Progenitor cell of endocrine pancreas (in vitro differentiated cells): ENCODE measurements around the gene UFSP2. TPM values are rescaled to one million over a fixed set of nuclear protein-coding genes. Genes with fewer than 3 reads are reported as not detected.

Experiments used
- DNase-seq: peaks from one replicate; pipeline ENCODE4 v3.0.0; 2021; ENCODE audit warnings: low spot score; ENCODE audit not compliant: unreplicated experiment
- H3K27ac Mint-ChIP-seq: 2 replicates; pipeline ENCODE4 v1.8.0; 2021; ENCODE audit warnings: mild to moderate bottlenecking, moderate library complexity, mixed read lengths
- H3K27me3 Mint-ChIP-seq: 2 replicates; pipeline ENCODE4 v1.8.0; 2021; ENCODE audit warnings: mixed read lengths
- H3K36me3 Mint-ChIP-seq: 2 replicates; pipeline ENCODE4 v1.8.0; 2022; ENCODE audit warnings: mixed read lengths; ENCODE audit not compliant: insufficient read depth
- H3K4me1 Mint-ChIP-seq: 2 replicates; pipeline ENCODE4 v1.8.0; 2021; ENCODE audit warnings: low read depth, mixed read lengths
- H3K4me3 Mint-ChIP-seq: 2 replicates; pipeline ENCODE4 v1.8.0; 2021; ENCODE audit warnings: low read depth, mild to moderate bottlenecking, moderate library complexity, mixed read lengths
- H3K9me3 Mint-ChIP-seq: 2 replicates; pipeline ENCODE4 v1.8.0; 2021; ENCODE audit warnings: low read depth, mixed read lengths
- total RNA-seq: library from RNA; stranded (reverse); gene quantifications from 2 replicates; pipeline ENCODE4 v1.2.1, GENCODE V29; 2021
- TF ChIP-seq, protein P1 (sequence below): fragments of 200-600 bp; sonication (generic); IDR thresholded peaks from one replicate; pipeline ENCODE4 v1.5.0; 2021; ENCODE audit warnings: antibody characterized with exemption, mild to moderate bottlenecking; ENCODE audit not compliant: unreplicated experiment

The UFSP2 gene
- total RNA-seq, 1 donor from 2014 or later: 32.3 TPM

GRCh38 chr4:185416955-185417354 lies 8.8 kb downstream of the UFSP2 start:
- no peak for DNase-seq
- H3K4me1 Mint-ChIP-seq: peaks cover 1% of the 10 kb centered on the region
- no peak overlapping the region for H3K4me3 Mint-ChIP-seq
- H3K27ac Mint-ChIP-seq: no peak overlapping the region
- H3K27me3 Mint-ChIP-seq: peaks cover 2% of the 10 kb centered on the region
- H3K9me3 Mint-ChIP-seq: no peaks in the 10 kb centered on the region
- peaks cover 27% of the 10 kb centered on the region for H3K36me3 Mint-ChIP-seq
- TF ChIP-seq, protein P1, sequence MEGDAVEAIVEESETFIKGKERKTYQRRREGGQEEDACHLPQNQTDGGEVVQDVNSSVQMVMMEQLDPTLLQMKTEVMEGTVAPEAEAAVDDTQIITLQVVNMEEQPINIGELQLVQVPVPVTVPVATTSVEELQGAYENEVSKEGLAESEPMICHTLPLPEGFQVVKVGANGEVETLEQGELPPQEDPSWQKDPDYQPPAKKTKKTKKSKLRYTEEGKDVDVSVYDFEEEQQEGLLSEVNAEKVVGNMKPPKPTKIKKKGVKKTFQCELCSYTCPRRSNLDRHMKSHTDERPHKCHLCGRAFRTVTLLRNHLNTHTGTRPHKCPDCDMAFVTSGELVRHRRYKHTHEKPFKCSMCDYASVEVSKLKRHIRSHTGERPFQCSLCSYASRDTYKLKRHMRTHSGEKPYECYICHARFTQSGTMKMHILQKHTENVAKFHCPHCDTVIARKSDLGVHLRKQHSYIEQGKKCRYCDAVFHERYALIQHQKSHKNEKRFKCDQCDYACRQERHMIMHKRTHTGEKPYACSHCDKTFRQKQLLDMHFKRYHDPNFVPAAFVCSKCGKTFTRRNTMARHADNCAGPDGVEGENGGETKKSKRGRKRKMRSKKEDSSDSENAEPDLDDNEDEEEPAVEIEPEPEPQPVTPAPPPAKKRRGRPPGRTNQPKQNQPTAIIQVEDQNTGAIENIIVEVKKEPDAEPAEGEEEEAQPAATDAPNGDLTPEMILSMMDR: no peak

GRCh38 chr4:185412412-185412811 lies 13.4 kb downstream of the UFSP2 start:
- Mint-ChIP-seq H3K36me3 (peaks cover 23% of the 10 kb centered on the region), H3K4me3 (no peak overlapping the region), H3K27me3 (no peaks in the 10 kb centered on the region), H3K27ac (no peak overlapping the region), H3K9me3 (peaks cover 3% of the 10 kb centered on the region), H3K4me1 (no peaks in the 10 kb centered on the region)
- no peak for DNase-seq
- TF ChIP-seq, protein P1: no peak

- TF ChIP-seq, protein P1: no peak
- peaks cover 18% of the 10 kb centered on the region for H3K36me3 Mint-ChIP-seq
- H3K9me3 Mint-ChIP-seq: peaks cover 3% of the 10 kb centered on the region
- no peaks in the 10 kb centered on the region for H3K4me1 Mint-ChIP-seq
- no peaks in the 10 kb centered on the region for H3K27me3 Mint-ChIP-seq
- no peak overlapping the region for H3K4me3 Mint-ChIP-seq
- no peak overlapping the region for H3K27ac Mint-ChIP-seq
- no peak for DNase-seq
Observed at GRCh38 chr4:185411849-185412248, 13.9 kb downstream of the UFSP2 start.

DNA sequence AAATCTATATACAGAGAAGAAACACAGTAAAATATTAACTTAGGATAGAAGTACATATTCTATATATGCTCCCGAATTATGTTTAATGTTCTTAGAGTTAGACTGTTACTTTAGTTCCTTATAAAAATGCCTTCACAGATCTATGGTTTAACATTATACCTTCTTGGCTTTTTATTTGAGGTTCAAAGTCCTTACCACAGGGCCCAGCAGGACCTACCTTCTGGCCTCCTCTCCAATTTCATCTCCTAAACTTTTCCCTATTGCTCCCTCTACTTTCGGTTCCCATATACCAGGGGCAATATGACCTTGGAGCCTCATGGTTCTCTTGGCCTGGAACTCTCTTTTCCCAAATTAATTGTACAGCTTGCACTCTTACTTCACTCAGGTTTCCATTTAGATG lies 17.3 kb downstream of the UFSP2 start:
- no peak overlapping the region for H3K4me3 Mint-ChIP-seq
- no peaks in the 10 kb centered on the region for H3K4me1 Mint-ChIP-seq
- H3K9me3 Mint-ChIP-seq: peaks cover 3% of the 10 kb centered on the region
- H3K27ac Mint-ChIP-seq: no peak overlapping the region
- H3K27me3 Mint-ChIP-seq: no peaks in the 10 kb centered on the region
- DNase-seq: no peak
- H3K36me3 Mint-ChIP-seq: peaks cover 17% of the 10 kb centered on the region
- TF ChIP-seq, protein P1: no peak

GRCh38 chr4:185405296-185405999 lies 20.3 kb downstream of the UFSP2 start:
- Mint-ChIP-seq H3K27me3 (no peaks in the 10 kb centered on the region), H3K27ac (no peak overlapping the region), H3K9me3 (peaks cover 3% of the 10 kb centered on the region), H3K4me3 (no peak overlapping the region), H3K4me1 (peaks cover 2% of the 10 kb centered on the region), H3K36me3 (peaks cover 19% of the 10 kb centered on the region)
- DNase-seq: no peak
- TF ChIP-seq, protein P1: no peak
